HG02763 (cell line): ENCODE measurements around the gene FRMPD1.
"Not testable (repeated sequence)": the region's sequence is repeated elsewhere in the genome, so short reads cannot be mapped to it uniquely, and the experiment has no call there.

Experiments used
- ATAC-seq: cut with Tn5 transposase; IDR thresholded peaks from one replicate; pipeline ENCODE4 v1.9.1; 2021; ENCODE audit warnings: mild to moderate bottlenecking, moderate library complexity; ENCODE audit not compliant: unreplicated experiment

FRMPD1 gene, protein sequence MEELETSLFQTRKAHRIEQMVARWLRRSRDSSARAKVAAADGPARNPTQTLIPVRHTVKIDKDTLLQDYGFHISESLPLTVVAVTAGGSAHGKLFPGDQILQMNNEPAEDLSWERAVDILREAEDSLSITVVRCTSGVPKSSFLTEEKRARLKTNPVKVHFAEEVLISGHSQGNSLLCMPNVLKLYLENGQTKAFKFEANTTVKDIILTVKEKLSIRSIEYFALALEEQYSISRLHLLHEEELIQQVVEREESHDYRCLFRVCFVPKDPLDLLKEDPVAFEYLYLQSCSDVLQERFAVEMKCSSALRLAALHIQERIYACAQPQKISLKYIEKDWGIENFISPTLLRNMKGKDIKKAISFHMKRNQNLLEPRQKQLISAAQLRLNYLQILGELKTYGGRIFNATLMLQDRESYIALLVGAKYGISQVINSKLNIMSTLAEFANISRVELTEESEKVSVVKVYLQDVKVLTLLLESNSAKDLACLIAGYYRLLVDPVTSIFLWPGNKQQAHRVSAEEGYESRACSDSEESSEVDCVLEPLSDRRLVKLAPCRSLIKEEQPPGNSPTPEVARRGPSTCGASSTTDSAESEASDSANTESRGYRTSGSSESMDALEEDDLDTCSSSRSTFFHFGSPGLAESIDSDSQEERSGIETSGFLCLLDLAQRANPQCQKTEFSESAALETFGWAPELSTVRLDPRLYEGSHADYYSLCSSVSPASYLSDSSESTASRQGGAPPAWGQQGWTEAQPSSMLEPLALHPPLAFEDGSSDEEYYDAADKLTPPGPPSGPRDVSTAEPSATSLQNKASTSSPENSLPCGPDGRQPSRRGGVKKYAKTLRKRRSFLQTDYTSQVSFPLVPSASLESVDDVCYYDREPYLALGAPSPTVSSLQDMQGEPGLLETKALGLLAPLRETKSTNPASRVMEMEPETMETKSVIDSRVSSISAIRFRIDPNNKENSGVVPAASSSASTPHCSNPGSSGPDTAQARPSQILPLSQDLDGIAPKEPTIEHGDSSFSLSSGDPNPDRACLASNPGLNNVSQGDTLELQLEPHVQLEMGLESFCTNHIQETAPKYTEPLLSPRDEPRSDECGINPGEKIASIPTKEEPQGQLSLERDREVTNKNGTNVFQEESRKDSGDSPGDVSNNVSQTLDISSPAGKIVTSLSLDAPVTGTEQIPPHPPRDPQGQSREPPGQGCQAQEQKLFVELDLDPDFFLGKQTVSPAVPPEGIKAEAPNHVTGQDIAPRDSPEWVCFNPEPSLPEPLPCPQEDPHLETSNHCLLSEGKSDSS (N-terminal part only)

DNA sequence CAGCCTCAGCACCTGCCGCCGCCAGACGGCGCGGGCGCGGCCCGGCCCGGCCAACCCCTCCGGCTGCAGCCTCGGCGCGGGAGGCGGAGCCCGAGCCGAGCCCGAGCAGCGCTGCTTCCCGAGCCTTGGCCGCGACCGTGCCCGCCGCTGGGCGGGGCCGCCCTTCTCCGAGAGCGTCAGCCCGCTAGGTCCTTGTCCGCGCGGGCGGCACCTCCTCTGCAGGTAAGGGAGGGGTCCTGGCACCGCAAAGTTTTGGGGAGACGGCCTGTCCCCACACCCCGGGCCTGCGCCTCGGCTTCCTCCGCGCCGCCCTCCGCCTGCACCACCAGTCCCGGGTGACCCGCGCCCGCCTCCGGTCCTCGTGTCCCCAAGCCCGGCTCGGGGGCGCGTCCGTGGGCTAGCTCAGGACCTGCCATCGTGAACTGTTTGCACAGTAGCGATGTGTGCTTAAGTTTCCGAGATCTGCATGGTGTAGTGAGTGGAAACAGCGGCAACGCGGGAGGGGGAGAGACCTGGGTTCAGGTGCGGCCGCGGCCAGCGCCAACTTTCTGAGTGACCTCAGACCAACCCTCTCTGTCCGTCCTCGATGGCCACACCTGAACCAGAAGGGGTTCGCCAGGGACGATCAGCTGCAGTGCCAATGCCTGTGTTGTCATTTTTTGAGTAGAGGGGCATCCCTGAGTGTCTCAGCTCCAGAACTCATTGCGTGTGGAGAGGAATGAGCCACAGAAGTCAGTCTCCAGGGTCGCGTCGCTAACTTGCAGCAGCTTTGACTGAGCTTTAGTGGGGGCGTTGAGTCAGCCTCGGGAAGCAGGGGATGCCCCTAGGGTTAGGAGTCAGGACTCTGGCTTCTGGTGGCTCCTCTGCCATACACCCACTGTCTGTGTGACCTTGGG is at the start of gene FRMPD1:
Gene FRMPD1 (plus strand): TSS at position 82 of the 896 bp plus-strand sequence. CDS start 41,688 bp downstream, outside the sequence.
- peak; percentile 75 for ATAC-seq

DNA sequence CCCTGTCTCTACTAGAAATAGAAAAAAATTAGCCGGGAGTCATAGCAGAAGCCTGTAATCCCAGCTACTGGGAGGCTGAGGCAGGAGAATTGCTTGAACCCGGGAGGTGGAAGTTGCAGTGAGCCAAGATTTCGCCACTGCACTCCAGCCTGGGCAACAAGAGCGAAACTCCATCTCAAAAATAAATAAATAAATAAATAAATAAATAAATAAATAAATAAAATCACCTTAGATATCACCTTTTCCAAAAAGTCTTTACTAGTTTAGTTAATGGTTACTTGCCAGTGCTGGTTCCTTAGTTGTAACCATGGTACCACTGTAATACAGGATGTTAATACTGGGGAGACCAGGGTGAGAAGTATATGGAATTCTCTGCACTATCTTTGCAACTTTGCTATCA is 48.7 kb upstream of the FRMPD1 start:
- not testable (repeated sequence) for ATAC-seq

DNA sequence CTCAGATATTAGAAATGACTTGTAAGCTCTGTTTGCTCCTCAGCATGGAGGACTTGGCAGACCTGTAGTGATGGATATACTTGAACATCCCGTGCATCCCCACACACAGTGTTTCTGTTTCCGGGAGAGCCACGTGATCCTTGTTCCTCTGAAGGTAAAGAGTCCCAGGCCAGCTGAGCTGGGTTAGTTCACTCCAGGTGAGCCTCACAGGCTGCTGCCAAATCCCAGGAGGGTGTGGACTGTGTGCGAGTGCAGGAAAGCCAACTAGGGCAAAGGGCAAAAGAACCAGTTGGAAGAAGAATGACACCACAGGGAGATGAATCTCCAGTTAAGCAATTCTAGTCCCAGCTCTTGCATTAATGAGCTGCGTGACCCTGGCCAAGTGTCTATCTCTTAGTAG is 47.9 kb upstream of the FRMPD1 start:
- no peak for ATAC-seq

DNA sequence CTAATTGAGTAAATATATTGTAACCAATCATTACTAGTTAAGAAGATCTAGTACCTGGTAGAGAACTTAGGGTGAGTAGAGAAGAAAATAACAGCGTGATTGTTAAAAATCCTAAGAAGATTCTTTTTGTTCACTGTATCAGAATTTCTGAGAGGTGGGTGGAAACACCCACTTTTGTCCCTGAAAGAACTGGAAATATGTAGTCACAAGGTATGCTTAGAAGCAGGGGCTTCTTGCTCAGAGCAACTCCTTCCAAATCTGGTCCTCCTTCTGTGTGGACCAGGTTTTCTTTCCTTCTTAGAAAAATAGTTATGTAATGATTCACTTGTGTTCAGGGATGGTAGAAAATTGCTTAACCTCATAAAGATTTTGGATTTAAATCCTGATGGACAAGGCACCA is 46.5 kb upstream of the FRMPD1 start:
- no peak for ATAC-seq

DNA sequence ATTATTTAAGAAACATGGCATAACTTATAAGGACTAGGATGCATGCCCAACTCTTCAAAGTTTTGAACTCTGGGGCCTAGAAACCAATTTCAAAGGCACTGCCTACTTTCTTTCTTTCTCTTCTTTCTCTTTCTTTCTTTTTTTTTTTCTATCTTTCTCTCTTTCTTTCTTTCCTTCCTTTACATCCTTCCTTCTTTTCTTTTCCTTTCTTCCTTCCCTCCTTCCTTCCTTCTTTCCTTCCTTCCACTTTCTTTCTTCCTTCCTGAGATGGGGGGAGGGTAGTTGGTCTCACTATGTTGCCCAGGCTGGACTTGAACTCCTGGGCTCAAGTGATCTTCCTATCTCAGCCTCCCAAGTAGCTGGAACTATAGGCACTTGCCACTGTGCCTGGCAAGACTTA is 42.5 kb upstream of the FRMPD1 start:
- ATAC-seq, result no peak

DNA sequence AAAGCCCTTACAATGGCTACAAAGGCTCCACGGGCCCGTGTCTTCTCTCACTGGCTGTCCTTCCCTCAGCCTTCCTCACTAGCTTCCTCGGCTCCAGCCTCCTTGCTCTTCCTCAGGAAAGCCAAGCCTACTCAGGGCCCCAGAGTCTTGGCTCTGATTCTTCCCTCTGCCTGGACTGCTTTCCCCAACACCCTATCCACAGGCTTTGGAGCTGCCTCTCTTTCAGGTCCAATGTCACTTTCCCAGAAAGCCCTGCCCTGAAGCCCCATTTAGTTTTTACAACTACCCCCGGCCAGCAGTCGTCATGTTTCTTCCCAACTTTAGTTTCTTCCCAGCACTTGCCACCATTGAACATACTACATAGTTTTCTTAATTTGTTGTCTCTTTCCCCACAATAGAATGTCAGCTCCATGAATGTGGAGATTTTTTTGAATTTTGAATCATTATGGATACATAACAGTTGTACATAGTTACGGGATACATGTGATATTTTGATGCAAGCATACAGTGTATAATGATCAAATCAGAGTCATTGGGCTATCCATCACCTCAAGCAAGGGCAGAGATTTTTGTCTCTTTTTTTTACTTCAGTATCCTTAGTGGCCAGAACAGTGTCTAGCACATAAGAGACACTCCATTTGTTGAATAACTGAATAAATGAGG is 40.9 kb upstream of the FRMPD1 start:
- no peak for ATAC-seq

DNA sequence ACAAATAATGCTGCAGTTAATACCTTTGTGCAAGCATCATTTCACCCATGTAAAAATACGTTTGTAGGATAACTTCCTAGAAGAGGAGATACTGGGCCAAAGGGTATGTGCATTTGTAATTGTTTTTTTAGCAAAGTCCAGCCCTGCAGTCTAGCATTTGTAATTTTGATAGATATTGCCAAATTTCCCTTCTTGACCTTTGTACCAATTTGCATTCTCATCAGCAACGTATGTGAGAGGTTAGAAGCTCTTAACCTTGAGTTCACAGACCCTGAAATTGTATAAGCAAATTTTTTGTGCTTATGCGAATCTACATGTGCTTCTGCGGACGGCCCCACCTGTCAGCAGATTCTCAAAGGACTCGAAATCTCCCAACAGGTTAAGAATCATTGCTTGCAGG is 39.7 kb upstream of the FRMPD1 start:
- no peak for ATAC-seq

DNA sequence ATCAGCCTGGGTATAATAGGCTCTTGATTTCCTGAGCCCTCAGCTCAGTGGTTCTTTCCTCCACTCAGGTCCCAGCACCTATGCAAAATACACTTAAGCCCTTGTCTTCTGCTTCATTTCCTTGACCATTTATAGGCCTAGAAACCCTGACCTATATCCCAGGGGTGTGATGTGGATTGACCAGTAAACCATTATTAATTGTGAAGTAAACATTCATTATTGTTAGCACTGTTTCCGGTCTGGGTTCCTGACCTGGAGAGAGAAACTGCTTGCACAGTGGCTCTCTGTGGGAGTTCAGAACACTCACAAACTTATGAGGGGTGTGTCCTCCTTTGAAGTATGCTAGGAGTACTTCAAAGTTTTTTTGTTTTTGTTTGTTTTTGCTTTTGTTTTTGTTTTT is 38.8 kb upstream of the FRMPD1 start:
- no peak for ATAC-seq

DNA sequence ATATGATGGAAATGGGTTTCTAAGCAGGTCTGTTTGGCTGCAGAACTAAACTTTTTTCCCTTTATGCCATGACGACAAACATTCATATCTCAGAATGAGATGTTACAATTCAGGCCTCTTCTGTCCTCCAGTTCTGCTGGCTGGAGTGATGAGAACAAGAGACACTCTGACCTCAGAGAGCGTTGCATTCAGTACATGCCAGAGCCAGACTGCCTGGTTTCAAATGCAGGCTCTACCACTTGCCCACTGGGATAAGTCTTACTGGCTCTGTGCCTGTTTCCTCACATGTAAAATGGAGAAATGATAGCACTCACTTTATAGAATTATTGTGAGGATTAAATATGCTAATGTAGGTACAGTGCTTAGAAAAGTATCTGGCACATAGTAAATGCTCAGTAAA is 33.6 kb upstream of the FRMPD1 start:
- ATAC-seq, result no peak

DNA sequence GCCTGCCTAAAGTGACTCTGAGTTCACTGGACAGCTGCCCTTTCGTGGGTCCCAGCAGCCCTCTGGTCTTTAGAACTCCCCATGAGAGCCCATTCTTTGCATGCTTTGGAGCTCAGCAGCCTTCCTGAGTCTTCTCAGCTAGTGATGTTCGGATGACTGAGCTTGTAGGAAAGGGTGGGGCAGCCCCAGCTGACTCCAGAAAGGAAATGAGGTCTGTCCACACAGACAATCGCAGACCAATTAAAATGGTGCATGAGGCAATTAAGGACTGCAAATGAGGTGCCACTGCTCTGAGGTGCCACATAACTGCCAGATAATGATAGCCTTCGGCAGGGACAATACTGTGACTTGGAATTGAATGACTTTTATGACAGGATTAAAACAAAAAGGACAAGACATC is 32.9 kb upstream of the FRMPD1 start:
- no peak for ATAC-seq

DNA sequence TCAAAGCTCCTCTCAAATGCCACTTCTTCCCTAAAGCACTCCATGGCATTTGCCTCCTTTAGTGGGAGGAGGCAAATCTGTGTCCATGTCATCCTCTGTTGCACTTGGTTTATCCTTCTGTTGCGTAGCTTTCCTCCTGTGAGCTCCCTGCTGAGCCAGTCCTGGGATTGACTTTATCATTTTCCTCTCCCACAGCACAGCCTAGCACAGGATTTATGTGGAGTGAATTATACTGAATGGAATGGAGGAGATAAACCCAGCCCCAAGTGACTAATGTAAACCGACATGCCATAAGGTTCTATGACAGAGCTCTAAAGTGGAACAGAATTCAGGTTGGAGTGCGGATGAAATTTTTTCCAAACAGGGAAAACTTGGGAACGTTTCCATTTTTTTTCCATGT is 31.9 kb upstream of the FRMPD1 start:
- ATAC-seq, result no peak

DNA sequence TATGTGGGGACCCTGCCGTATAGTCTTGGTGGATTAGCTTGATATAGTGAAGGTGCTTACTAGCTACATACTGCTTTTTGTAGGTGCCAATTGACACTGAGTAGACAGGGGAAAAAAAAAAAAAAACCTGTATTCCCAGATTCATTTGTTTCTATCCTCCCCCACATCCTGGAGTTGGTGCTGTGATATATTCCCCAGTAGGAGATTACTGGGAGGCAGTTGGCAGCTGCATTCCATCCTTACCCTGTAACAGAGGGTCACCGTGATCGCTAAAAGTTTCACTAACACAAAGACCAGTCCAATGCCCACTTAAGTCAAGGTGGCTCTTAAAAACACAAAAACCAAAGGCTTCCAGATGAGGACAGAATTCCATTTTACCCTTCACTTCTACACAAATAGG is 30.9 kb upstream of the FRMPD1 start:
- ATAC-seq, result no peak

DNA sequence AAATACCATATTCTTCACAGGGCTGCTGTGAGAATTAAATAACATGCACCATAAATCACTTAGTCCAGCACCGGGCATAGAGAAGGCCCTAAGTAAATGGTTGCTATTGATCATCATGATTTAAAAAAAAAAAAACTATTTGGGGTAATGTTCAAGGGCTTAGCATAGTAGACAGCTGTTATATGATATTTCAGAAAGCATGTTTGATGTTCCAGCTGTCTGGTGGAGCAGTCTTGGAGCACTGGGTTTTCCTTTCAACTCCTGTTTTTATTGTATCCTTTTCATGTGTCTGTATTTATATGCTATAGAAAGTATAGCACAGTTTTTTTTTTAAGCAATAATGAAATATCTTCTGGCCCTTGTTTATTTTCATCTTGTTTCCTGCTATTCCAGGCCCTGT is 30.4 kb upstream of the FRMPD1 start:
- no peak for ATAC-seq

DNA sequence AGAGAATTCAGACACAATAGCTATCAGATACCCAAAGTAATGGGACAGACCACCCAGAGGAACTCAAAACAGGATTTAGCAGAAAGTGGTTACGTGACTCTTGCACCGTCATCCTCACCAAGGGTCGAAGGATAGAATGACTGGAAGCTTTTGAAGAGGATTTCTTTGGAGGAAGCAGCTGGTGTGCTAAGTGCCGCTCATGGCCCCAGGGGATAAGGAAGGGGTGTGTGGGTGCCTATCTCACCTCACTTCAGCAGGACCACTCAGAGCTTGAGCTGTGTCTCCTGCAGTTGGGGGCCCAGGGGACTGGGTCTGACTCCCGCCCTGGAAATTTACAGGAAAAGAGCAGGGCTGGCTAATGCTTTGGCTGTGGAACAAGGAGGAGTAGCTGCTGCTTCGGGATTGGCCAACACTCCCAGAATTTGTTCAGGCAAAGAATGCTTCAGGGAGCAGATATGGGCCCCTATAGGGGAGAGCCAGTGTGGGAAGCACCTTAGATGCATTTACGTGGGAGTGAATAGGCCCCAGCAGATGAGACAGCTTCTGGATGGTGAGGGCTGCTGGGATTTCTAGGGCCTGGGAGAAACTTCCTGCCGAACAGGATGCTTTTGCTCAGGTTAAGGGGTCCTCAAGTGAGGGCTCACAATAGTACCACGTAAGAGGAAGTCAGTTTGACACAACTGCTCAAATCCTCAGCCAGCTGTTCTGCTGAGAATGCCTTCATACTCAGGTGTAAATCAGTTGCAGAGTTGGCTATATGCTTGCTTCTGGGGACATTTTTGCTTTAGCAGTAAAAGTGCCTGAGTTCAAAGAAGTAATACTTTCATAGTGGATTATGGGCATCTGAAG is 29.3 kb upstream of the FRMPD1 start:
- no peak for ATAC-seq

DNA sequence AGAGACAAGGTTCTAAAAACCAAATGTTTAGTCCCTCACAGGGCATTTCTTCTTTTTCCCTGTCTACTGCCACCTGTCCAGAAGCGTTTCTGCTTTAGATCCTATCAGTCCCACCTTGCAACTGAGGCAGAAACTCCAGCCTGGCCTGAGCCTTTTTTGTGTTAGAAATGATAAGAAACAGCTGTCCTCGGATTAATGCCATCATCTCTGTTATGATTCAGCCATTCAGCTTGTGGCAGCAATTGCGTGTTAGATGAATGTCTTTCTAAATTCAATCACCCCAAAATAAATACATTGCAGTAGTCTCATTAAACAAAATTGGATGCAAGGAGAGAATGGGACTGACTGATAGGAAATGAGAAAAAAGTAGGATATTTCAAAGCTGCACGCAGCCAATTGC is 28.3 kb upstream of the FRMPD1 start:
- no peak for ATAC-seq

DNA sequence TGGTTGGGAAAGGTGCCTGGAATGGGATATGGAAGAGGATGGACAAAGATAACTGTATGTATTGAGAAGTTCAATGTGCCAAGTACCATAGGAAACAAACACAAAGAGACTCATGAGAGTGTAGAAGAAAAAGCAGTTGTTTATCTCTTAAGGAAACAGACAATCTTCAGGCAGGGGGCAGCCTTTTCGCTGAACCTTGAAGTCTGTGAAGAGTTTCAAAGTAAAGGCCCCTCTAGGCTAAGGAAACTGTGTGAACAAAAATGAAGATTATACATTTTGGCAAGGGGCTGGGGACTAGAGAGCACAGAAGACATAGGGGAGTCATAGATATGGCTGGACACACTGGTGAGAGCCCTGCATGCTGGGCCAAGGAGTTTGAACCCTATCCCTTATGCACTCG is 27.5 kb upstream of the FRMPD1 start:
- no peak for ATAC-seq

DNA sequence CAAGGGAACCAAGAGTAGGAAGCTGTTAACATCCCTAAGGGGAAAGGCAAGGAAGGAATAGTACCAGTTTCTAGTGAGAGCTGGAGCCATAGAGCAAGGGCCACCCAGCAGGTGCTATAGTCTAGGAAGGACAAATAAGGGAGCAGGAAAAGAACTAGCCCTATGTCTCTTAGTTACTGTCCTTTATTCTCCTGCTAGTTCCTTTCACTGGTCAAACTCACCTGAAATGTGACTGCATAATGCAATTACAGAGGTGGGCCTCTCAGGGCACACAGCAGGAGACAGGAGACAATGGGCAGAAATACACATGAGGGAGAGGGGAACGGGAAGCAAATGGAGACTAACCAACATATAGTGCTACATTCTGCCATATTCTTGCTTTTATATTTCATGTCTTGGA is 26.7 kb upstream of the FRMPD1 start:
- ATAC-seq, result no peak

DNA sequence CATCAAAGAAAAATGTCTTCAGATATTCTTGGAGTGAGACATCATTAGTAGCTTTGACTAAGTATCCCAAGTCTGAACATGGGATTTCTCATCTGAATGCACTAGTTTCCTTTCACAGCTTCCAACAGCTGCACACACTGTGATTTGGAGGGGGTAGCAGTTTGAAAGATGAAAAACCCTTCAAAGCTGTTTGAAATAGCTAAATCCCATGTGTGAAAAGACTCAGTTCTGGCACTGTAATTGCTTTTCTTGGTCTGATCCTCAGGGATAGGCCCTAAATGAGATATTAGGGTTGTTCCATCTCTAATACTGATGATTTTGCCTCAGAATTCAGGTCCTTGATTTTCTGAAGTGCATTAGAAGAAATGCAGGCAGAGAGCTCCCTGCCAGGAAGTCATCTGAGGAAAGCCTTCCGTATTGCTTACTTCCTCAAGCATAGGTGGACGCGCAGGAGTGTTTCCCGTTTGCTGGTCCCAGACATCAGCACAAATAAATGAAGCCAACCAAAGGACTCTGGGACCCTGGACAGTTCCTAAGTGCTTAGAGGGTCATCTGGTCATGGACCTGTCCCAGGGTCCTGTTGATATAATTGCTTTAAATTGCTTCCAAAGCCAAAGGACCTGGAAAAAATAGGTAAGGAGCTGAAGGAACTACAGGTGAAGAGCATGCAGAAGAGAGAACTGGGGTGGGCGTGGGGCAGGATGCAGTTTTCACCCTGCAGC is 25.6 kb upstream of the FRMPD1 start:
- no peak for ATAC-seq
